ENCODE results near the gene TOMM70.

DNA sequence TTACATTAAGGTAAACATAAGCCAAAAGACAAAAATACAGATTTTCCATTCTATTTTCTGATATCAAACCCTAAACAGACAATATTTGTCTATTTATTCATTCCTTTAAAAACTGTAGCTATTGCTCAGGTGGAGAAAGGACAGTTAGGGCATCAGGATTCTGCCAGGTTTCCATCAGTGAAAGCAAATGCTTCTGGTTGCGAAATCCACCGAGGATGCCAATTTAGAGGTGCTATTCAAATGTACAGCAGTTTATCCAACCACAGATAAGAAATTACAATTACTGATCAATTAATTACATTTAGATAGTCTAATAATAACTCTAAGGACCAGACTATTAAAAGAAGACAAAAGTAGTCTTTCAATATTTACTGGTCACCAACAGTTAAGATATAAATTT, 3.9 kb downstream of the TOMM70 start:
- TF ChIP-seq, protein P1, sequence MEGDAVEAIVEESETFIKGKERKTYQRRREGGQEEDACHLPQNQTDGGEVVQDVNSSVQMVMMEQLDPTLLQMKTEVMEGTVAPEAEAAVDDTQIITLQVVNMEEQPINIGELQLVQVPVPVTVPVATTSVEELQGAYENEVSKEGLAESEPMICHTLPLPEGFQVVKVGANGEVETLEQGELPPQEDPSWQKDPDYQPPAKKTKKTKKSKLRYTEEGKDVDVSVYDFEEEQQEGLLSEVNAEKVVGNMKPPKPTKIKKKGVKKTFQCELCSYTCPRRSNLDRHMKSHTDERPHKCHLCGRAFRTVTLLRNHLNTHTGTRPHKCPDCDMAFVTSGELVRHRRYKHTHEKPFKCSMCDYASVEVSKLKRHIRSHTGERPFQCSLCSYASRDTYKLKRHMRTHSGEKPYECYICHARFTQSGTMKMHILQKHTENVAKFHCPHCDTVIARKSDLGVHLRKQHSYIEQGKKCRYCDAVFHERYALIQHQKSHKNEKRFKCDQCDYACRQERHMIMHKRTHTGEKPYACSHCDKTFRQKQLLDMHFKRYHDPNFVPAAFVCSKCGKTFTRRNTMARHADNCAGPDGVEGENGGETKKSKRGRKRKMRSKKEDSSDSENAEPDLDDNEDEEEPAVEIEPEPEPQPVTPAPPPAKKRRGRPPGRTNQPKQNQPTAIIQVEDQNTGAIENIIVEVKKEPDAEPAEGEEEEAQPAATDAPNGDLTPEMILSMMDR (IDR thresholded peaks at IDR 0.05) = no peak
- TF ChIP-seq POLR2A (IDR thresholded peaks at IDR 0.05) = no peak

All from thyroid gland (tissue), 4 donors.